Islet of Langerhans (tissue), 1 donor: ENCODE results near the gene FBXO22.
"Not testable (repeated sequence)": the region's sequence is repeated elsewhere in the genome, so short reads cannot be mapped to it uniquely, and the experiment has no call there.

ENCODE experiments used
- FAIRE-seq: peaks from one replicate; lab custom pipeline; 2011; peaks lifted over from hg19 to GRCh38; lab: Jason Lieb, UNC

Gene FBXO22

DNA sequence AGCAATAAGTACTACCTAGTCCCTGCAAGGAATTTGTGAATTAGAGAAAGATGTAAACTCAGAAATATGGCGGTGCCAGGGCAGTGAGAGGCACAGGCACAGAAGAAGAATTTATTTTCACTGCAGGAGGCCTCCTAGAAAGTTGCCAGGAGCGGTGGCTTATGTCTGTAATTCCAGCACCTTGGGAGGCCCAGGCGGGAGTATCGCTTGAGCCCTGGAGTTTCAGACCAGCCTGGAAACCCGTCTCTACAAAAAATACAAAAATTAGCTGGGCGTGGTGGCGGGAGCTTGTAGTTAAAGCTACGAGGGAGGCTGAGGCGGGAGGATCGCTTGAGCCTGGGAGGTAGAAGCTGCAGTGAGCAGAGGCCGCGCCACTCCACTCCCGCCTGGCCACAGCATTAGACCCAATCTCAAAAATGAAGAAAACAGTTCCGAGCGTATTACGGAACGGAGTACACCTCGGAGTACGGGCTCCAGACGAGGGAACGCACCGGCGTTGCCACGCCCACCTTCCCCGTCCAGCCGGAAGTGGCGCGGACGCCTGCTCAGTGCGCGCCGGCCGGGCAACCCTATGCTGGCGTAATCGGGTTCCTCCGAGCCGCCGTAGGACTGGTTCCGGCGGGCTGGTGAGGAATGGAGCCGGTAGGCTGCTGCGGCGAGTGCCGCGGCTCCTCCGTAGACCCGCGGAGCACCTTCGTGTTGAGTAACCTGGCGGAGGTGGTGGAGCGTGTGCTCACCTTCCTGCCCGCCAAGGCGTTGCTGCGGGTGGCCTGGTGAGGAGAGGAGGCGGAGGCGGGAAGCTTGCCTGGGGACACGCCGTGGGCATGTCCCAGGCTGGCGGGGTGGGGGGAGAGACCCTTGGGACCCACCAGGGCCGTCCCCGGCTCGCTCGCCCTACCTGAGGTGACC lies at the start of gene FBXO22:
Gene FBXO22, plus strand, starts transcription at position 548 of the 909 bp plus-strand sequence. Its CDS starts 86 bp downstream, at position 634.
- no peak for FAIRE-seq

GRCh38 chr15:75857886-75858285 lies 45.8 kb upstream of the FBXO22 start:
- FAIRE-seq, result no peak

DNA sequence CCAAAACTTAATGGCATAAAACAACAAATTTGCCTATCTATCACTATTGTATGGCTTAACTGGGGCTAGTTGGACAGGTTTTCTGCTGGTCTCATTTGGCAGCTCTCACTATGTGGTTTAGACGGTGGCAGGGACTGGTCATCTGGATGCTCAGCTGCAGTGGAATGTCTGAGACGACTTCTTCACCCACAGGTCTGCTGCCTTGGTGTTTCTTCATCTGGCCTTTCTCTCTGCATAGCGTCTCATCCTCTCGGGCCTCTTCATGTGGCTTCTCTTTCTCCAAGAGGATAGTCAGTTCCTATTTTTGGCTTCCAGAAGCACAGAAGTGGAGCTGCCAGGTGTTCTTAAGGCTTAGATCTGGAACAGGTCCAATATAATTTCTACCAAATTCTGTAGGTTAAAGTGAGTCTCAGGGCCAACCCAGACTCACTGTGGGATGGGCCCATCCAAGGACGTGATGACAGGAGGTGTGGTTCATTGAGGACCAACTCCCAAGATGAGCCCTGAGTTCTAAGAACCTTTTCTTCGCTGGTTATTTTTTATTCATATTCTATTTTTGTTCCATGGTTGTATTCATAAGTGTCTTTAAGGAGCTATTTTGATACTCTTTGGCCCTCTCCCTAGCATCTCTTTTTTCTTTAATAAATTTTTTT lies 41.8 kb upstream of the FBXO22 start:
- FAIRE-seq, result no peak

DNA sequence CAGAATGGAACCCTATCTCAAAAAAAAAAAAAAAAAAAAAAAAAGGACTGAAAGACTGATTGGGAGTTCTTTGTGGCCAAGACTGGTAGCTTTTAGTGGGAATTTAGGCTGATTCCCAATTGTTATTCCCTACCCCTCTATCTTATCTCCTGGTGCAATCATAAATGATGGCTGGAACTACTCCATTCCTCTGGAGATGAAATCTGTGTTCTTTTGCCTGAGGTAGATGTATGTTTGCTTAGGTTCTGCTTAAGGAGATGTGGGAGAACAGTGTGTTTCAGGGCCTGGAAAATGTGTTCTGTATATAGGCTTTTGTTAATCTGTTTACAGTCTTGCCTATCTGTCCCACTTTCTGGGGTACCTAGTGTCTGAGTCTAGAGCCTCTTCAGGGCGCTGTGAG lies 40.9 kb upstream of the FBXO22 start:
- no peak for FAIRE-seq

DNA sequence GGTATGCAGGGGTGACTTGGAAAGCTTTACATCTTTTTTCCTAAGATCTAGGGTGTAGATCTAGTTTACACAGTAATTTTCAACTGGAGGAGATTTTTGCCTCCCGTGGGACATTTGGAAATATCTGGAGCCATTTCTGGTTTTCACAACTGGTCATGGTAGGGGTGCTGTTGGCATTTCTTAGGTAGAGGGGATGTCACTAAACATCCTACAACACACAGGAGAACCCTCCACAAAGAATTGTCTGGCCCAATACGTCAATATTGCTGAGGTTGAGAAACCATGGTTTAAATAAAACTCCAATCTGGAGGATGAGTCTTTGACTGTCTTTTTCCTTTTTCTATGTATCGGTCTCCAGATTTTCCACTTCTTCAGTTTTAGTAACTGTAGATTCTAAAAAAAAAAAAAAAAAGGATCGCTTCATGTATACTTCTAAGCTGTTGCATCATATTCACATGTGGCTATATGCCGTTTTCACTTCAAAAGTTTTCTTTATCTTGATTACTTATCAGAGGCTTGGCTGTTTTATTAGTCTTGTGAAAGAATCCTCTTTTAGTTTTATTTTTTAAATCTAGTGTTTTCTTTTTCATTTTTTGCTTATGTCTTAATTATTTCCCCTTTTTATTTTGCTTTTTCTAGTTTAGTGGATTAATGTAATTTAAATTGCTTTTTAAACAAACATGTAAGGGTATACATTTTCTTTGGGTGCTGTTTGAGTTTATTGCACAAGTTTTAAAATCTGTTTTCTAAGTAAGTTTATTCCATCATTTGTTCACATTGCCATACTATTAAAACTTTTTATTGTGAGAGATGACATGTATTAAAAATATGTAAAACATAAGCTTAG lies 39.2 kb upstream of the FBXO22 start:
- no peak for FAIRE-seq

DNA sequence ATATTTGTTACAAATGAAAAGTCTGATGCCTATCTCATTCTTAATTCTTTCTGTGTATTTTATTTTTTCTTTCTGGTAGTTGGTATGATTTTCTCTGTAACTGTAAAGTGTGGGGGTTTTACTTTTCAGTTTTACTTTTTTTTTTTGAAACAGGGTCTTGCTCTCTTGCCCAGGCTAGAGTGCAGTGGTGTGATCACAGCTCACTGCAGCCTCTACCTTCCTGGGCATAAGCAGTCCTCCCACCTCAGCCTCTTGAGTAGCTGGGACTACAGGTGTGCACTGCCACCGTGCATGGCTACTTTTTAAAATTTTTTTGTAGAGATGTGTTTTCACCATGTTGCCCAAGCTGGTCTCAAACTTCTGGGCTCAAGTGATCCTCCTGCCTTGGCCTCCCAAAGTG lies 37.6 kb upstream of the FBXO22 start:
- not testable (repeated sequence) for FAIRE-seq

DNA sequence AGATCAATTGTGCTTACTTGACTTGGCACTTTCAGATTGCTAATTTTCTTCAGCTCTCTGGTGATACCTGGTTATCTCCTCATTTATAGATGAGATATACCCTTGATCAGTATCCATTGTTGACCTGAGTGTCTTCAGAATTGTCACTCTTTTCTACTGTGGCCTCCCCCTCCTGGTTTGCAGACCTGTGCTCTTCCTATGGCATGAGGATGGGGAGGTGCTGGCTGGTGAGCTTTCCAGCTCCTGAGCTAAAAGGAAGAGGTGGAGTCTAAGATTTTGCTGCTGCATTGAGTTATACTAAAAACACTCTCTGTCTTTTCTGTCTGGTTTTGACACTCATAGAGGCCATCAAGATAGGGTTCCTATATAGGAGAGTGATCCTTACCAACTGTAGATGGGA lies 36.8 kb upstream of the FBXO22 start:
- no peak for FAIRE-seq

DNA sequence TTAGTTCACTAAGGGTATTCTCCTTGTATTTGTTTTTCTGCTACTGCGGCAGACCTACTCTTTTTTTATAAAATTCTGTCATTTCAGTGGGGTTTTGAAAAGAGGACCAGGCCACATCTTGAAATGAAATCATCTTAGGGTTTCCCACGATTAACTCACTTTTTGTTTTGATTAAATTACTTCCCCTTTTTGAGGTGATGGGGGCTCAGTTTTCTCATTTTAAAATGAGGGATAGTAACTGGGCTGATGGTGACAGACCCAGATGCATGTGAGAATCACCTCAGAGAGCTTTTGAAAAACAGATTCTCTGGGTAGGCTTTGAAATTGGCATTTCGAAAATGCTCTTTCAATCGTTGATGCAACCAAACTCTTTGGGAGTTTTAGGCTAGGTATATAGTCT lies 36.2 kb upstream of the FBXO22 start:
- no peak for FAIRE-seq

DNA sequence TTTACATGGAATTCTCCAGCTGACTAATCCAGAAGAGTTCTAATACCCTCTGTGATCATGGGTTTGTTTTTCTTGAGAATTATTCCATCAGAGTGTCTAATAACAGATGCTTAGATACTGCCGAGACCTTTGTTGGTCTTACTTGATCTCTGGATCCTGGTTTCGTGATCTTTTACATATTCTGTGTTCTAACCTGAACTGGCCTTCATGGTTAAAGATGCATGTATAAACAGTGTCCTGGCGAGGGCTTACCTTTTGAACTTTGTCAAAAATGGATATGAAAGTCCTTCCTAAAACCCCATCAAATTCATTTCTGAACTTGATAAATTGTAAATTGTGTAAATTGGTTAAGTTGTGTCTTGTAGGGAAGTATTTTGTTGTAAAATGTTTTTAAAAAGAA lies 35.7 kb upstream of the FBXO22 start:
- no peak for FAIRE-seq

GRCh38 chr15:75869446-75869845 lies 34.2 kb upstream of the FBXO22 start:
- FAIRE-seq, result no peak

GRCh38 chr15:75871589-75871988 lies 32.1 kb upstream of the FBXO22 start:
- FAIRE-seq, result not testable (repeated sequence)

DNA sequence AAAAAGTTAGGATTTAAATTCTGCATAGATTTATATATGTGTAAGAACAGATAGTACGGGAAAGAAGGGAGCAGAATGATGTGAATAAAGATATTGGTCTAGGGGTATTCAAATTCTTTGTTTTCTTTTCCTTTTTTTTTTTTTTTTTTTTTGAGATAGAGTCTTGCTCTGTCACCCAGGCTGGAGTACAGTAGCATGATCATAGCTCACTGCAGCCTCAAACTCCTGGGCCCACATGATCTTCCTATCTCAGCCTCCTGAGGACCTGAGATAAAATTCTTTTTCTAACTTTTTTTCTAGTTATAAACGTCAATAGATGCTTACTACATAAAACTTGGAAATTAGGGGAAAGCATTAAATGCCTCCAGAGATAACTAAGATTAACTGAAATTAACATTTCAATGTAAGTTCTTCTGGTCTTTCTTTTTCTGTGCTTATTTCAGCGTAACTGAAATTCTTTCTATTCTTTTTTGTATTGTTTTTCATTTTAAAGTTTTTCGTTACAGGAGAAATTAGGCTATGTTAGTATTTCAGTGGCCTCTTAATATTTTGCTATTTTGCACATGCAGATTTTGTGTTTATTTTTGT lies 31.2 kb upstream of the FBXO22 start:
- FAIRE-seq, result no peak

- no peak for FAIRE-seq
Observed at GRCh38 chr15:75884041-75884440, 19.6 kb upstream of the FBXO22 start.

DNA sequence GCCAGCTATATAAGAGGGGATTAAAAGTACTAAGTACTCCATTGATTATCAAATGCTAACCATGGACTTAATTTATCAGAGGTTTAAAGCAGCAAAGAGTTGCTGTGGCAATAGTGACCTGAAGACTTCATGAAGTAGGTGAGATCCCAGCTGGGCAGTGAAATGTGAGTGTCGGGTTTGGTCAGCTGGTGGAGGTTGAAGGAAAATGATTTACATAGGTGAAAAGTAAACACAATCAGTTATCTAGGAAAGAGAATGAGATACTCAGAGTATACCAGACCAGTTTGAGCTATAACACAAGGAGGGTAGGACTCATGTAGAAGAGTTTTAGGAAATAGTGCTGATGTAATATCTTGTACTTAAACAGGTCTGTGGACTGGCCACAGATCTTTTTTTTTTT lies 16.5 kb upstream of the FBXO22 start:
- FAIRE-seq, result no peak

DNA sequence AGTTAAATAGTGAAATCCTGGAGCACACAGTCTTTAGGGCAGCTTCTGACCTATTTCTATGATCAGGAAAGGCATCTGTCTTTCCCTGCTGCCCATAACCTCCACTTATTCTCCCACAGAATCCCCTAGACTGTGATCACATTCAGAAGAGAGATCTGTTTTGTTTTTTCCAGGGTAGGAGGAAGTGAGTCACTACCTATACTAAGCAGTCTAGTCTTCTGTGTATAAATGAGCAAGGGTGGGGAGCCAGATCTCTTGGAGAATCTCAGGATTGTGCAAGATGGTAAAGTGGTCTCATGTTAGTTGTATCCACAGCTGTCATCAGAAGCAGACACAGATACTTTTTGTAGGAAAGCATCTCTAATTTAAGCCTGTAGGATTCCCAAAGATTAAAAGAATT lies 11.8 kb upstream of the FBXO22 start:
- no peak for FAIRE-seq

DNA sequence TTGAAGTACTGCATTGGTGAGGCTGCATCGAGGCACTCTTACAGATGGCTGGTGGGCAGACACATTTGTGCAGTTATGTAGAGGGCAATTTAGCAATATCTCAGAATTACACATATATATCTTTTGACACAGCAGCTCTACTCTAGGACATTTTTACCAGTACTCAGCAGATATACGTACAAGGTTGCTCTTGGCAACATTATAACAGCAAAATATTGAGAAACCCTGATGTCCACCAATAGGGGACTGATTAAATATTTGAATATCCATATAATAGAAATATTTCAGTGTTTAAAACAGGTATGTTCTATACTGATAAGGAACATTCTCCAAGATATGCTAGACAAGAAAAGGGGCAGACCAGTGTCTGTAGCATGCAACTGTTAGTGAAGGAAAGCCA lies 7.9 kb upstream of the FBXO22 start:
- no peak for FAIRE-seq

- no peak for FAIRE-seq
Observed at GRCh38 chr15:75900577-75900976, 3.1 kb upstream of the FBXO22 start.

DNA sequence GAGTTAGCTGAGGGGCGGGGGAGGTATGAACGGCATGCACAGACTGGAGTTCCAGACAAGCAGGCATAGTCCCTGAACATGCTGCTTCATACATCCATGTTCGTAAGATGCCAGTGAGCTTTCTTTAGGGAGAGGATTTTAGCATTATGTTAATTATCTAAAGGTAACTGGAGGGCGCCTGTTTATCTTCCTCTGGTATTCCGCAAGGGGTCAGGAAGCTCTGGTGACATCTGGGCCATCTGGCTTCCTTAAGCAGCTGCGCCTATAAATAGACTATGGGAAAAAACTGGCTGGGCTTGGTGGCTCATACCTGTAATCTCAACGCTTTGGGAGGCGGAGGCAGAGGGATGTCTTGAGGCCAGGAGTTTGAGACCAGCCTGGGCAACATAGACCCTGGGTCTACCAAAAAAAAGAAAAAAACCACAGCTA lies 1.5 kb upstream of the FBXO22 start:
- FAIRE-seq, result no peak

GRCh38 chr15:75905231-75905630 lies 1.6 kb downstream of the FBXO22 start:
- no peak for FAIRE-seq

DNA sequence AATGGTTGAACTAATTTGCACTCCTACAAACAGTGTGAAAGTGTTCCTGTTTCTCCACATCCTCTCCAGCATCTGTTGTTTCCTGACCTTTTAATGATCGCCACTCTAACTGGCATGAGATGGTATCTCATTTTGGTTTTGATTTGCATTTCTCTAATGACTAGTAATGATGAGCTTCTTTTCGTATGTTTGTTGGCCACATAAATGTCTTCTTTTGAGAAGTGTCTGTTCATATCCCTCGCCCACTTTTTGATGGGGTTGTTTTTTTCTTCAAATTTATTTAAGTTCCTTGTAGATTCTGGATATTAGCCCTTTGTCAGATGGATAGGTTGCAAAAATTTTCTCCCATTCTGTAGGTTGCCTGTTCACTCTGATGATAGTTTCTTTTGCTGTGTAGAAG lies 6.7 kb downstream of the FBXO22 start:
- not testable (repeated sequence) for FAIRE-seq

GRCh38 chr15:75916978-75917377 lies 13.3 kb downstream of the FBXO22 start:
- FAIRE-seq, result no peak

DNA sequence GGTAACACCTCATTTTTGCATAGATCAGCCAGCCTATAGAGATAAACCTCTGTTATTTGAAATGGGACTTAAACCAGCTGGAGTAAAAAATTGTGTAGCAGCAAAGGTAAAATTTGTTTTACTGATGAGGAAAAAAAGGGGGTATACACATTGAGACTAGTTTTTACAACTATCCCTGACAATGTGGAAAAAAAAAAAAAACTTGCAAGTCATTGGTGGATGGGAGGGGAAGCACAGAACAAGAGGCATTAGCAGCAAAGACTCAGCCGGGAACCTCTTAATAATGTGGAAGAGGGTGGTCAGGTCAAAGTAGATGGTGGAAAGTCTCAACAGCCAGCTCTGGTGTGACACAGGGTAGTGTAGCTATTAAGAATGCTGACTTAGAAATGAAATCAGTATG lies 14.5 kb downstream of the FBXO22 start:
- FAIRE-seq, result no peak
